ENCODE measurements around the gene PAF1. TPM values are rescaled to one million over a fixed set of nuclear protein-coding genes. Genes with fewer than 3 reads are reported as not detected.

PAF1 gene
- total RNA-seq, 1 experiment from 2014 or later: 59.0 TPM

- no peaks in the 10 kb centered on the region for H3K4me1 Mint-ChIP-seq (ENCODE audit: low read depth, unreplicated experiment)
- TF ChIP-seq CTCF (IDR thresholded peaks at IDR 0.05; ENCODE audit: insufficient read depth in 1 of 2, low read depth in 1 of 2, low read length in 1 of 2, severe bottlenecking in 1 of 2, unreplicated experiment in 1 of 2): no peak
- ChIA-PET CTCF (no interaction called here), POLR2A (no interaction called here)
- H3K27ac Mint-ChIP-seq (ENCODE audit: unreplicated experiment): no peak overlapping the region
- H3K4me3 Mint-ChIP-seq (ENCODE audit: unreplicated experiment): no peak overlapping the region
- Histone ChIP-seq H3K4me1 (no peaks in the 10 kb centered on the region), H3K9me3 (no peaks in the 10 kb centered on the region), H3K4me3 (ENCODE audit: low read depth, low read length) (no peak overlapping the region), H3K36me3 (ENCODE audit: control insufficient read depth, insufficient read depth, low read length) (peaks cover 3% of the 10 kb centered on the region), H3K27me3 (replicated peaks; ENCODE audit: control insufficient read depth, insufficient read depth, low read length) (no peaks in the 10 kb centered on the region)
- BruUV-seq (replicated peaks): no TSS peak
- no peaks in the 10 kb centered on the region for H3K9me3 Mint-ChIP-seq (ENCODE audit: unreplicated experiment)
- intact Hi-C loops (cut with micrococcal nuclease; ENCODE audit: unreplicated experiment): no loop called here
- DNase-seq: no peak
- no peaks in the 10 kb centered on the region for H3K27me3 Mint-ChIP-seq (ENCODE audit: insufficient read depth, unreplicated experiment)
- H3K36me3 Mint-ChIP-seq (ENCODE audit: insufficient read depth, unreplicated experiment): peaks cover 57% of the 10 kb centered on the region
Measured at GRCh38 chr19:39351537-39352064, 39.3 kb downstream of the PAF1 start.

- intact Hi-C loops (cut with micrococcal nuclease; ENCODE audit: unreplicated experiment): no loop called here
- BruUV-seq (replicated peaks): no TSS peak
- Mint-ChIP-seq H3K27ac (ENCODE audit: unreplicated experiment) (no peak overlapping the region), H3K27me3 (ENCODE audit: insufficient read depth, unreplicated experiment) (no peaks in the 10 kb centered on the region), H3K36me3 (ENCODE audit: insufficient read depth, unreplicated experiment) (peaks cover 53% of the 10 kb centered on the region), H3K4me3 (ENCODE audit: unreplicated experiment) (no peak overlapping the region), H3K4me1 (ENCODE audit: low read depth, unreplicated experiment) (peaks cover 9% of the 10 kb centered on the region), H3K9me3 (ENCODE audit: unreplicated experiment) (no peaks in the 10 kb centered on the region)
- DNase-seq: no peak
- ChIA-PET POLR2A (interaction anchor here (1.0 kb wide), 1 partner anchor 62 kb away, joined by 3 read pairs; the partner anchor contains the start of gene PLEKHG2), CTCF (no interaction called here)
- no peak overlapping the region for H3K4me3 ChIP-seq (ENCODE audit: low read depth, low read length)
- TF ChIP-seq CTCF (IDR thresholded peaks at IDR 0.05; ENCODE audit: insufficient read depth in 1 of 2, low read depth in 1 of 2, low read length in 1 of 2, severe bottlenecking in 1 of 2, unreplicated experiment in 1 of 2): no peak
- no peaks in the 10 kb centered on the region for H3K27me3 ChIP-seq (replicated peaks; ENCODE audit: control insufficient read depth, insufficient read depth, low read length)
- H3K36me3 ChIP-seq (ENCODE audit: control insufficient read depth, insufficient read depth, low read length): peaks cover 3% of the 10 kb centered on the region
- no peaks in the 10 kb centered on the region for H3K9me3 ChIP-seq
- no peaks in the 10 kb centered on the region for H3K4me1 ChIP-seq
Measured at GRCh38 chr19:39350156-39350555, 40.8 kb downstream of the PAF1 start.

GRCh38 chr19:39349326-39349725, 41.6 kb downstream of the PAF1 start:
- Histone ChIP-seq H3K27me3 (replicated peaks; ENCODE audit: control insufficient read depth, insufficient read depth, low read length) (no peaks in the 10 kb centered on the region), H3K4me3 (ENCODE audit: low read depth, low read length) (no peak overlapping the region), H3K36me3 (ENCODE audit: control insufficient read depth, insufficient read depth, low read length) (peaks cover 3% of the 10 kb centered on the region), H3K9me3 (no peaks in the 10 kb centered on the region), H3K4me1 (no peaks in the 10 kb centered on the region)
- Mint-ChIP-seq H3K36me3 (ENCODE audit: insufficient read depth, unreplicated experiment) (peaks cover 51% of the 10 kb centered on the region), H3K27me3 (ENCODE audit: insufficient read depth, unreplicated experiment) (no peaks in the 10 kb centered on the region), H3K9me3 (ENCODE audit: unreplicated experiment) (no peaks in the 10 kb centered on the region), H3K27ac (ENCODE audit: unreplicated experiment) (no peak overlapping the region), H3K4me1 (ENCODE audit: low read depth, unreplicated experiment) (peaks cover 17% of the 10 kb centered on the region), H3K4me3 (ENCODE audit: unreplicated experiment) (no peak overlapping the region)
- intact Hi-C loops (cut with micrococcal nuclease; ENCODE audit: unreplicated experiment): no loop called here
- CTCF ChIA-PET: no interaction called here
- TF ChIP-seq CTCF (IDR thresholded peaks at IDR 0.05; ENCODE audit: insufficient read depth in 1 of 2, low read depth in 1 of 2, low read length in 1 of 2, severe bottlenecking in 1 of 2, unreplicated experiment in 1 of 2): no peak
- DNase-seq: no peak
- no TSS peak for BruUV-seq (replicated peaks)
- POLR2A ChIA-PET: interaction anchor here (1.0 kb wide), 1 partner anchor 63 kb away, joined by 3 read pairs; the partner anchor contains the start of gene PLEKHG2
